HEK293T (cell line): ENCODE data around the gene KRTAP12-2.

ENCODE experiments used
- ARNT ChIP-seq: fragments of 450-650 bp; IDR thresholded peaks from 2 replicates; pipeline ENCODE4 v1.6.1; 2017; ENCODE audit warnings: mild to moderate bottlenecking
- BHLHE40 ChIP-seq: fragments of 450-650 bp; IDR thresholded peaks from 2 replicates; pipeline ENCODE4 v1.6.1; 2016; ENCODE audit warnings: mild to moderate bottlenecking, moderate library complexity, borderline replicate concordance
- CTBP1 ChIP-seq: fragments of 450-650 bp; IDR thresholded peaks from 2 replicates; pipeline ENCODE4 v1.6.1; 2016; ENCODE audit warnings: borderline replicate concordance
- ELF4 ChIP-seq: fragments of 450-650 bp; IDR thresholded peaks from 2 replicates; pipeline ENCODE4 v1.6.1; 2017; ENCODE audit warnings: antibody characterized with exemption
- FOXA1 ChIP-seq: fragments of 450-650 bp; IDR thresholded peaks from 2 replicates; pipeline ENCODE4 v1.6.1; 2016; ENCODE audit warnings: mild to moderate bottlenecking
- FOXM1 ChIP-seq: fragments of 450-650 bp; IDR thresholded peaks from 2 replicates; pipeline ENCODE4 v1.6.1; 2017; ENCODE audit warnings: mild to moderate bottlenecking, borderline replicate concordance
- NFRKB ChIP-seq: fragments of 450-650 bp; IDR thresholded peaks from 2 replicates; pipeline ENCODE4 v1.6.1; 2016; ENCODE audit warnings: mild to moderate bottlenecking, moderate library complexity
- PKNOX1 ChIP-seq: fragments of 450-650 bp; IDR thresholded peaks from 2 replicates; pipeline ENCODE4 v1.6.1; 2016
- SP1 ChIP-seq: fragments of 450-650 bp; IDR thresholded peaks from 2 replicates; pipeline ENCODE4 v1.6.1; 2017
- SUZ12 ChIP-seq: fragments of 450-650 bp; IDR thresholded peaks from 2 replicates; pipeline ENCODE4 v1.6.1; 2016; ENCODE audit warnings: mild to moderate bottlenecking
- TARDBP ChIP-seq: fragments of 450-650 bp; IDR thresholded peaks from 2 replicates; pipeline ENCODE4 v1.6.1; 2016
- ZNF384 ChIP-seq: fragments of 450-650 bp; IDR thresholded peaks from 2 replicates; pipeline ENCODE4 v1.6.1; 2016

GRCh38 chr21:44616591-44616926, 50.2 kb downstream of the KRTAP12-2 start:
- no peak for TF ChIP-seq TARDBP
- TF ChIP-seq ZNF384 = no peak
- no peak for TF ChIP-seq SP1
- no peak for TF ChIP-seq NFRKB
- TF ChIP-seq BHLHE40 = no peak
- no peak for TF ChIP-seq SUZ12
- no peak for TF ChIP-seq FOXA1
- TF ChIP-seq ARNT = no peak
- no peak for TF ChIP-seq ELF4
- no peak for TF ChIP-seq PKNOX1
- TF ChIP-seq FOXM1 = no peak
- TF ChIP-seq CTBP1 = no peak
